K562 (cell line): ENCODE measurements around the gene RASSF1. TPM values are rescaled to one million over a fixed set of nuclear protein-coding genes. Genes with fewer than 3 reads are reported as not detected.

Experiments
- ATAC-seq: fragments of 200-7000 bp; cut with Tn5 transposase; 3 replicates; pipeline ENCODE4 v1.9.1; 2020; ENCODE audit warnings: moderate library complexity
- BruUV-seq: library from RNA; stranded (reverse); fragments of 400-500 nt; replicated peaks from 2 replicates; lab custom pipeline; 2021; lab: Mats Ljungman, UMichigan
- CTCF ChIA-PET: fragments of 300-600 bp; formaldehyde crosslinking; extraction: SDS; loops from one replicate; lab custom pipeline; 2021; ENCODE audit warnings: low intra/inter-chr PET ratio; lab: Yijun Ruan, JAX
- POLR2A ChIA-PET: fragments of 300-600, 350-650 bp; sonication (Branson Sonifier 250); formaldehyde crosslinking; extraction: SDS; loops from one replicate; lab custom pipeline; 2021; ENCODE audit warnings: antibody characterized with exemption, inconsistent platforms; lab: Yijun Ruan, JAX
- DNase-seq, 4 experiments: peaks; one replicate each; pipeline versions ENCODE4 v3.0.0 to v3.0.0-alpha.2; 2011 to 2018; ENCODE audit warnings: low spot score in 3 of 4, mixed read lengths in 3 of 4; ENCODE audit errors: extremely low read depth in 1 of 4
- FAIRE-seq: peaks from 2 replicates; lab custom pipeline; 2011; peaks lifted over from hg19 to GRCh38; lab: Jason Lieb, UNC
- H2AFZ ChIP-seq: 2 replicates; pipeline ENCODE4 v1.6.0; 2011; ENCODE audit warnings: low read depth, low read length, control low read depth, inconsistent platforms
- H3K27ac ChIP-seq: fragments of 200-600 bp; 3 replicates; pipeline ENCODE4 v1.8.0; 2011; ENCODE audit warnings: low read depth, mild to moderate bottlenecking, control low read depth, inconsistent platforms, low read length, moderate library complexity, mixed read lengths; ENCODE audit errors: extremely low read depth
- H3K27me3 ChIP-seq, 2 experiments: fragments of 300-600 bp in 1 of 2; 2 replicates in 1 of 2; 3 replicates in 1 of 2; pipeline versions ENCODE4 v1.6.0 to v1.8.0; 2011; ENCODE audit warnings: inconsistent platforms in 2 of 2, low read length in 2 of 2, mild to moderate bottlenecking in 1 of 2, mixed read lengths in 1 of 2, moderate library complexity in 1 of 2; ENCODE audit not compliant: control insufficient read depth in 2 of 2, insufficient read depth in 2 of 2
- H3K36me3 ChIP-seq: fragments of 300-600 bp; 3 replicates; pipeline ENCODE4 v1.8.0; 2011; ENCODE audit warnings: mild to moderate bottlenecking, low read length, inconsistent platforms; ENCODE audit not compliant: control insufficient read depth, insufficient read depth
- H3K4me1 ChIP-seq, 2 experiments: fragments of 200-600 bp in 1 of 2; replicated peaks in 1 of 2; 2 replicates in 1 of 2; 3 replicates in 1 of 2; pipeline versions ENCODE4 v1.5.1 to v1.8.0; 2011; ENCODE audit warnings: inconsistent platforms in 2 of 2, low read length in 2 of 2, mild to moderate bottlenecking in 1 of 2, mixed read lengths in 1 of 2, moderate library complexity in 1 of 2; ENCODE audit not compliant: control insufficient read depth in 2 of 2, insufficient read depth in 2 of 2
- H3K4me2 ChIP-seq: 2 replicates; pipeline ENCODE4 v1.6.1; 2011; ENCODE audit warnings: low read length, control low read depth, inconsistent platforms, mixed read lengths; ENCODE audit not compliant: insufficient read depth
- H3K4me3 ChIP-seq: fragments of 200-600 bp; sonication (generic), shearing (Covaris generic); 2 replicates; pipeline ENCODE4 v1.5.1; 2016; ENCODE audit warnings: control low read depth, inconsistent platforms
- H3K79me2 ChIP-seq: fragments of 200-600 bp; 3 replicates; pipeline ENCODE4 v1.8.0; 2011; ENCODE audit warnings: low read length, inconsistent platforms; ENCODE audit not compliant: control insufficient read depth, insufficient read depth
- H3K9ac ChIP-seq, 2 experiments: 2 replicates each; pipeline versions ENCODE4 v1.6.0 to v1.6.1; 2011; ENCODE audit warnings: low read depth in 2 of 2, low read length in 2 of 2, control low read depth in 1 of 2, inconsistent platforms in 1 of 2, mild to moderate bottlenecking in 1 of 2, mixed read lengths in 1 of 2; ENCODE audit not compliant: insufficient read depth in 1 of 2
- H3K9me1 ChIP-seq: one replicate; pipeline ENCODE4 v1.6.0; 2011; ENCODE audit warnings: inconsistent platforms, mild to moderate bottlenecking, low read length, moderate library complexity; ENCODE audit not compliant: control insufficient read depth, insufficient read depth
- H3K9me3 ChIP-seq: replicated peaks from 2 replicates; pipeline ENCODE4 v1.5.1; 2011; ENCODE audit warnings: low read depth, low read length, inconsistent platforms; ENCODE audit not compliant: control insufficient read depth, insufficient read depth
- H4K20me1 ChIP-seq: replicated peaks from 2 replicates; pipeline ENCODE4 v1.6.1; 2011; ENCODE audit warnings: low read length, inconsistent platforms, mixed read lengths; ENCODE audit not compliant: control insufficient read depth, insufficient read depth
- FOS ChIP-seq: IDR thresholded peaks from 3 replicates; pipeline ENCODE4 v1.6.1; 2011; ENCODE audit not compliant: insufficient read length; ENCODE audit errors: extremely low read depth
- POLR2G ChIP-seq: fragments of 200-400 bp; formaldehyde crosslinking; IDR thresholded peaks from 2 replicates; pipeline ENCODE4 v1.6.1; 2017; ENCODE audit warnings: low read depth, mild to moderate bottlenecking, antibody characterized with exemption, low read length, moderate library complexity
- WGBS: fragments of 100-300 bp; shearing (Covaris generic); methylation state at CpG from one replicate; pipeline ENCODE4 v1.1.6; 2016; ENCODE audit warnings: low coverage, mixed read lengths; ENCODE audit not compliant: insufficient coverage; ENCODE audit errors: missing lambda C conversion rate; 5-methylcytosine and 5-hydroxymethylcytosine counted together
- in situ Hi-C: fragments of 300-500 bp; cut with MboI; formaldehyde crosslinking; loops from 4 replicates; pipeline ENCODE4 v1.15.0; 2018; ENCODE audit warnings: inconsistent platforms, mixed read lengths
- intact Hi-C: fragments of 100-400 bp; cut with micrococcal nuclease; formaldehyde crosslinking; loops from 2 replicates; pipeline ENCODE4 v1.14.2; 2022
- polyA plus RNA-seq, 8 experiments: library from polyadenylated mRNA; depleted of rRNA in 4 of 8; stranded (reverse) in 5 of 8; unstranded in 3 of 8; fragments of >200 nt; fragmentation: Nextera tagmentation in 2 of 8; fragmentation: Illumina TruSeq in 1 of 8; extraction: Ambion mirVana in 2 of 8; extraction: Trizol in 1 of 8; gene quantifications; 2 replicates each; pipeline versions ENCODE4 v1.2.1 to v1.2.3, GENCODE V29; 2011 to 2014; ENCODE audit warnings: inconsistent platforms in 1 of 8, missing spikeins in 1 of 8
- total RNA-seq, 7 experiments: library from RNA; depleted of rRNA in 6 of 7; stranded (reverse); fragments of >200 nt in 6 of 7; fragmentation: Illumina TruSeq in 2 of 7; extraction: Trizol in 2 of 7; gene quantifications; 2 replicates each; pipeline versions ENCODE4 v1.2.1 to v1.2.3, GENCODE V29; 2011 to 2021; ENCODE audit warnings: low replicate concordance in 1 of 7

RASSF1 gene
- total and polyA plus RNA-seq, 9 of the 15 experiments (the other 6 are each of a cell fraction or from before 2014, with no cell fraction given) = 3.6 to 57.1 (median 24.6) TPM

- no TSS peak for BruUV-seq
- no peak for DNase-seq
- TF ChIP-seq POLR2G (0 out of 2 replicates have a peak, but pooled peaks have one; percentile 21), FOS (no peak)
- Histone ChIP-seq H3K36me3 (peaks cover 19% of the 10 kb centered on the region; the same call in 2 of the 3 replicates), H4K20me1 (no peaks in the 10 kb centered on the region), H3K4me1 (peaks cover 27 to 69% of the 10 kb centered on the region in 2 experiments; a peak in 4 of 5 replicates), H3K9ac (peak overlapping the region in 1 of 2 experiments; percentile 97; a peak in 2 of 4 replicates), H3K27me3 (no peaks in the 10 kb centered on the region), H2AFZ (no peak overlapping the region), H3K9me3 (no peaks in the 10 kb centered on the region), H3K9me1 (no peaks in the 10 kb centered on the region), H3K79me2 (peaks cover 40% of the 10 kb centered on the region), H3K4me2 (no peak overlapping the region), H3K4me3 (no peak overlapping the region), H3K27ac (no peak overlapping the region)
- POLR2A ChIA-PET = interaction anchor here (0.6 kb wide), 2 partner anchors 10 to 1220 kb away, joined by 3 to 4 read pairs; no protein-coding TSS in a partner anchor
- no peak for FAIRE-seq
- in situ Hi-C loops = no loop called here
- WGBS = 91% methylated on average over 7 of the region's 18 CpGs
- CTCF ChIA-PET = no interaction called here
- intact Hi-C loops = no loop called here
- no peak for ATAC-seq
Observed at GRCh38 chr3:50296721-50297383, 43.8 kb downstream of the RASSF1 start.
